NCI-H345 (cell line): ENCODE results near the gene PCDH1.
A peak's percentile ranks its signal among the peaks of the same experiment; 100 is the strongest.

ENCODE experiments used
- DNase-seq: peaks from one replicate; lab custom pipeline; 2025; lab: John Stamatoyannopoulos, UW

The PCDH1 gene

DNA sequence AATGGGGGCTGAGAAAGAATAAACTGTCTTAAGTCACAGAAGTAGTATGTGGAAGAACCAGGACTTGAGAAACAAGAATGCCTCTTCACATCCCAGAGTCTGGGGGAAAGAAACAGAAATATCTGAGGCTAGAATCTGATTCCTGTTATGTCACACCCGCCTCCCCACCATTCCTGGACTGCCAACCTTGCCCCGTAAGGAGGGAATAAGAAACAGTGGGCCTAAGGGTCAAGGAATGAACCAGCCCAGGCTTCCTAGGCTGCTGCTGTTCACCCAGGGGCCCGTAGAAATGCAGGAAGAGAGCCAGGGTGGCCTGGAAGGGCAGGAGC, 4.3 kb downstream of the PCDH1 start:
- DNase-seq, result no peak

DNA sequence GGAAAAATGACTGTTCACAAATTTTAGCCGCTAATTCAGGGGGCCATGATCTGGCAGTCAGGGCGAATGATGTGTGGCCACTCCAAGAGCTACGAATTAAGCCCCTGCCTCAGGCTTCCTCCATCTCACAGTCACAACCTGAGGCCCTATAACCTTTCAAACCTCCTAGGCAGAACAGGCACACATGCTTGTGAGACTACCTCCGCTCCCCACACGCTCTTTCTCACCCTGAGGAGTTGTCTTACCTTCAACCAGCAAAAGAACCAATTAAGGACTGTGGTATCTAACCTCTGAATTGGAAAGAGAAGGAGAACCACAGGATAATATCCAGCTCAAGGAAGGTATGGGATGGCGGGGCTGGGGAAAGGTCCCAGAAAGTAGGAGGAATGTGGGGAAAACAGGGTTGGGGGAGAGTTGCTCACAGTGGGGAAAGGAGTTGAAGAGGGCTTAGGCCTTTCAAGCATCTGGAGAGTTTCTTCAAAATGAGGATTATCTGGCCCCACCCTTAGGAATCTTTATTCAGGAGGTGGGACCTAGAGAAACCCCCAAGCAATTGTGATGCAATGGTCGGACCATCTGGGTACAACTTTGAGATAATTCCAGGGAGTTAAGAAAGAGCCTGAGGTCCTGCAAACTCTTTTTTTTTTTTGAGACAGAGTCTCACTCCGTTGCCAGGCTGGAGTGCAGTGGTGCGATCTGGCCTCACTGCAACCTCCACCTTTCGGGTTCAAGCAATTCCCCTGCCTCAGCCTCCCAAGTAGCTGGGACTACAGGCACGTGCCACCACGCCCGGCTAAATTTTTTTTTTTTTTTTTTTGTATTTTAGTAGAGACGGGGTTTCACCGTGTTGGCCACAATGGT, 5.5 kb downstream of the PCDH1 start:
- DNase-seq, result no peak

- no peak for DNase-seq
Measured at GRCh38 chr5:141871870-141872269, 6.3 kb downstream of the PCDH1 start.

DNA sequence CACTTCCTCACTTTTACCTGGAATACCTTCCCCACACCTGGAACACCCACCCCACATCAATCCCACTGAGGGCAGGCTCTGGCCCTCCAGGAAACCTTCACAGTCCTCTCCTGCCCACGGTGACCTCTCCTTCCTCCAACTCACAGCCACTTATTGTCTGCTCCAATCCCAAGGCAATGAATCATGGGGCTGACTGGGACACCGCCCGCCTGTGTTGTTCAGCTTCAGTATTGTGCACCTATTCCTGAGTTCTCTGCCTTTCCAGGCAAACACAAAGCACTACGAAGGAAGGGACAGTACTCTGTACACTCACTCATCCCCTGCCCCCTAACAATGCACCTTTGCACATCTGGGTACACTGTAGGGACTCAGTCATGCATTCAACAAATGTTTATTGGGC, 7.3 kb downstream of the PCDH1 start:
- DNase-seq, result no peak

- DNase-seq, result no peak
Measured at GRCh38 chr5:141870228-141870627, 8.0 kb downstream of the PCDH1 start.

GRCh38 chr5:141869514-141869913, 8.7 kb downstream of the PCDH1 start:
- no peak for DNase-seq

- no peak for DNase-seq
Measured at GRCh38 chr5:141869040-141869439, 9.2 kb downstream of the PCDH1 start.

GRCh38 chr5:141868541-141868940, 9.7 kb downstream of the PCDH1 start:
- no peak for DNase-seq

GRCh38 chr5:141867651-141868050, 10.6 kb downstream of the PCDH1 start:
- DNase-seq, result no peak

DNA sequence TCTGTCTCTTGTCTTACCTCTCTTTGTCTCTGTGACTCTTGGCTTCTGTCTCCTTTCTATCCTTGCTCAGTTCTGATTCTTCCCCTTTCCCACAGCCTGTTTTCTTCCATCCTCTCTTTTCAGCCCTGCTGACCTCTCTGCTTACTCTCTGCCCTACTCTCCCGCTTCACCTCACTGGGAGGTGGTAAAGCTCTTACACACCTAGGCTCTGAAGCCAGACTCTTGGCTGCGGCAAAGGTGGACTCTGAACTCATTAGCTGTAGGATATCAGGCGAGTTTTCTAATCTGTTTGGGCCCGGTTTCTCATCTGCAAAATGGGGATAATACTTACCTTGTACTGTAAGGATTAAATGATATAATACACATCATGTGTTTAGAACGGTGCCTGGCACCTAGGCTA, 11.1 kb downstream of the PCDH1 start:
- DNase-seq, result no peak

- DNase-seq, result no peak
Measured at GRCh38 chr5:141866096-141866495, 12.1 kb downstream of the PCDH1 start.

DNA sequence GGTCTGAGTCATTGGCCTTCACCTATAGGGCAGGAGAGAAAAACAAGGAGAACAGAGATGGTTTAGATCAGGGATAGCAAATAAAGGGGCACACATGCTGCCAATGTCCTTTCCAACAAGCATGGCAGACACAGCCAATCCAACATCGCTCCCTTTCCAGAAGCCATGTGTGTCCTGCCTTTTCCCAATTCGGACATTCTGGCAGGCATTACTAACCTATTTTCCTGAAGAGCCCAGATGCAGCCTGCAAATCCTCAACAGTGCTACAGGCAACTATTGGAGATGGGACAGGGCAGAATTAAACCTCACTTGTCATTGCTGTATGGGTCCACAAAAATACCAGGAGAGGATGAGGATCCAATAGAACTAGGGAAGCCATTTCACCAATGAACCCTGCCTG, 12.8 kb downstream of the PCDH1 start:
- DNase-seq, result no peak

DNA sequence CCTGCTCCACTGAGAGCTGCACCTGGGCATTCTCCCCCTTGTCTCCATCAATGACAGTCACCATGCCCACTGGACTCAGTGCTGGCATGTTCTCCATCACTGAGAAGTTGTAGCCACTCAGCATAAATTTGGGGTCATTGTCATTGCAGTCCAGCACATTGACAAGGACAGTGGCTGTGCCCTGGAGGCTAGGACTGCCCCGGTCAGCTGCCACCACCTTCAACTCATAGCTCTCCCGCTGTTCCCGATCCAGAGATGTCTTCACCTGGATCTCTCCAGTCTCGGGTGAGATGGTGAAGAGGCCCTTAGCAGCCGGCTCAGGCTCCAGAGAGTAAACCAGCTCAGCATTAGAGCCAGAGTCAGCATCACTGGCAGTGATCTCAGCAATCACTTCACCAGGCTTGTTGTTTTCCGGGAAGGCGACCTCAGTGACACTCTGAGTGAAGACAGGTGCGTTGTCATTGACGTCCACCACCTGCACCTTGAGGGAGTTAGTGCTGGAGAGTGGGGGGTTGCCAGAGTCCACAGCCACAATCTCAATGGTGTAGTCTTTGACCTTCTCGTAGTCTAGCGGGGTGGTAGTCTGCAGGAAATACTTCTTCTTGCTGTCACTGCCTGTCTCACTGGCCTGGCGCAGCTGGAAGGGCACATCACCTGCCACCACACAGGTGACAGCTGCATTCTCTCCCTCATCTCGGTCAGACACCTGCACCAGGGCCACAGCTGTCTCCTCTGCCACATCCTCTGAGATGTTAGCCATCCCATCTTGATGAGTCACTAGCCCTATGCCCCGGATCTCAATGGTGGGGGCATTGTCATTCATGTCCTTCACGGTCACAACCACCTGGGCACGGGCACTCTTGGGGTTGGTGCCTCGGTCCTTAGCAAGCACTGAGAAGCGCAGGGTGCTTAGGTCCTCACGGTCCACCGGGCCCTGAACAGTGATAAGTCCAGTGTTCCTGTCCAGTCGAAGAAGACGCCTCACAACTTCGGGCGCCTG, 13.5 kb downstream of the PCDH1 start:
- no peak for DNase-seq

- no peak for DNase-seq
Measured at GRCh38 chr5:141863569-141864178, 14.5 kb downstream of the PCDH1 start.

DNA sequence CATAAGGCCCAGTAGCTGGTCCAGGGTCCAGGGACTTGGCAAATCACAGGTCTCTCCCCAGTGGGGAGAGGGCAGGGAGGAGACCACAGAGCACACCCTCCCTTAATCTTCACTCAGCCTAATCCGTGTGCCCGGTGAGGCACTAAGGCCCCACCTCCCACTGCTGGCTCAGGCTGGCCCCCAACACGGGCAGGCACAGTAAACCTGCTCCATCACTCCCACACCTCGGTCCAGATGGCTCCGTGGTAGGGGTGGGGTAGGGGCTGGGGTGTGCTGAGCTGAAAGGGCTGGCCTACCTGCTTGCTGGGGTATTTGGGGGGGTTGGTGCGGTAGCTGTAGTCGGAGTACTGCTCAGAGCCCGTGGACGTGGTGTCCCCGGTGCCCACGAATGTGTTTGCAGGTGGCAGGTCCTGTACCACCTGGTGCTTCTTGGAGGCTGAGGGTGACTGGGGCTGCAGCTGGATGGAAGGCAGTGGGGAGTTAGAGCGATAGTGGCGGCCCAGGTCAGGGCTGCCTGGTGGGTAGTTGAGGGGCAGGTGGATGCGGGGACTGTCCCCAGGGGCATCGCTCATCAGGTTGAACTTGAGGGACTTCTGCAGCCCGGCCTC, 15.2 kb downstream of the PCDH1 start:
- DNase-seq, result no peak

DNA sequence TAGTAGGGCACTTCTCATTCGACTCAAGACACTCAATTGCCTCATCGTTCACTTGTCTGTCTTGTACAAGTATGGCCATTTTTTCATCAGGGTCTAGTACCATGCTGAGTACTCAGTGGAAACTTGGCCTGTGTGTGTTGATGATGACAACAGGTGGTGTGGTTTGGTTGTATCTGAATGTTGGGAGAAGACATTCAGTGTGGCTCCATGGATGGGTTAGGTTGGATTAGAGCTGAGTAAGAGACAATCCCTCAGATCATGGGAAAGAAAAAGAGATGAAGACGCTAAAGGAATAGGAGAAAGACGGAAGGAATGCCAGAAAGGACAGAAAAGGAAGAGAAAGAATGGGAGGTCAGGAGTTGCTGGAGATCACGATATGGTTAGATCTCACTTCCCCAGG, 17.0 kb downstream of the PCDH1 start:
- no peak for DNase-seq

DNA sequence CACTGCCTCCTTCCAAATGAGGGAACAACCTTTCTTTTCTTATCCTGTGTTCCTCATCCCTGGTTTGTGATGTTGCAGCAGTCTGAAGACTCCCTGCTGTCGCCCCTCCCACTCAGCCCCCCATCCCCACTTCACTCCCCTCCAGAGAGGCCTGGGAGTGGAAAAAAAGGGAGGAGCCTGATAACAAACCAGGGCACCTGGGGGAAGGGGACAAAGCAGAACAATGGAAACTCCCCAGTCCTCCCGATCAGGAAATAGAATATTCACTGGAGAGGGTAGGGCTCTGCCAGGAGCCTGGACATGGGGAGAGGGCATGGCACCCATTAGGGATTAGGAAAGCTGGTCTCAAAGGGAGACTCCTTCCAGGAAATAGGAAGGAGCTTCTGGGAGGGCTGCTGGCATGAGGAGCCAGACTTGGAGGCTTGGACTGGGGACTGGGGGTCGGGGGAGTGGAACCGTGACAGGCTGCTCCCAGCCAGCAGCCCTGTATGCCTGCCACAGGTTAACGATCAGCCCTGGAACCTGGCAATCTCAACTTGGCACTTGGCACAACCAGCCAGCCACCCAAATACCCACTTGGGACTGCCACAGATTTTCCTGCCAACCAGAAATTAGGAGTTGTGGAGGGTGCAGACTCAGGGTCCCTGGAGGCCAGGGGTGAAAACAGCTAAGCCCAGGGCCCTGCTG, 20.0 kb downstream of the PCDH1 start:
- peak; percentile 51 for DNase-seq

GRCh38 chr5:141857226-141857625, 21.0 kb downstream of the PCDH1 start:
- DNase-seq, result no peak

DNA sequence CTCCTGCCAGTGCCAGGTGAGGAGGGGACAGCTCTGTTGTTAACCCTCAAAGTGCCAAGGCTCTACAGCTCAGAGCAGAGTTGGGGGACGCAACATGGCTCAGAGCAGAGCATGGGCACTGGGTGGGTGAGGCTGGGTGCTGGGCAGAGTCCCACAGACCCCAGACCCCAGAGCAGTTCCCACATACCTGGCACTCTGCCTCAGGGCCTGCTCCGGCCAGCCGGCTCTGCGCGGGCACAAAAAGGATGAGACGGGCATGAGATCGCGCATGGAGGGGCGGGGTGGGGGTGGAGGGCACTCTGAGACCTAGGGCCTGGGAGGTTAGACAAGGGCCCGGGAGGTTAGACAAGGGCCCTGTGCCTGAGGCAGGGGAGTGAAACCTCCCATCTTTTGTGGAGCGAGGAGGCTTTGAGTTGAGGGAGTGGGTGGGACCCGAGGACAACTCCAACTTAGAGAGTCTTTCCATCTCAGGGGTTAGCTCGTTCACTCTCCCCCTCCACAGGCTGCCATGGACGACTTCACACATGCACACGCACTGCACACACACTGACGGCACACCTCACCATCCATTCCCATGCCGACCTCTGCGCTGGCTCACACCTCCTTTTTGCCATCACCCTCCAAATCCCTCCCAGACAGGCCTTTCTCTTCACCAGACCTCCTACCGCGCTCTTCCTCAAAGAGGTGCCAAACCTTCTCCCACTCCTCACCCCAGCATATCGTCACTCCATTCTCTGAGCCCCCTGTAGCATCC, 22.0 kb downstream of the PCDH1 start:
- DNase-seq, result no peak

DNA sequence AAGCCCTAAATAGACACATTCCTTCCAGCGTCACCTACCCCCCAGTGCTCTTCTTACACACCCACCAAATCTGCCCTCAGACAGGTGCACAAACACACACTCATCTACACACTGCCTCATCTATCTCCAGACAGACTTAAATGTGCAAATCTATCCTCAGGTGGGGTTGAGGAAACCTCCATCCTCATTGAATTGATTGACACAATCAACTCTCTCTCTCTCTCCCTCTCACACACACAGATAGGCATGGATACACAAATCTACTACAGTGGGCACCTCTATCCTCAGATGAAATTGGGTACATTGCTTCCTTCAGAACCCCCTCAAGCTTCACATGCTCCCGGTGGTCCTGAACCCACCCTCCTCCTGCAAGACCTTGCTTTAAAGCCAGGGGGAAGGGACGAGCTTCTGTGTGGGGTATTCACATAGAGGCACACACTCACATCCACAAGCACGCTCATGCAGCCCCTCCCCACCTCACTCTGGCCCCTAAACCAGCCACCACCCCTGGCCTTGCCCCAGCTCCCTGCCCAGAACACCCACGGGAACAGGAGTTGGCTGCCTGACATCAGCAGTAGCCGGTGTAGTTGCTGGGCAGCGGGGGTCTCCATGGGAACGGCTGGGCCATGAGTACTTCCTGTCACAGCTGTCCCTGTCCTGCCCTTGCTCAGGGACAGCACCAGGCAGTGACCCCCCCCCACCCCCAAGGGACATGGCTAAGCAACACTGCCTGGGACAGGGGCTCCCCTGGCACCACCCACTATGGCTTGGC, 22.8 kb downstream of the PCDH1 start:
- peak; percentile 83 for DNase-seq
